ENCODE results near the gene SRP14. TPM values are rescaled to one million over a fixed set of nuclear protein-coding genes. Genes with fewer than 3 reads are reported as not detected.

The SRP14 gene
- total and polyA plus RNA-seq, 4 donors, result 136 to 421 (median 272) TPM

DNA sequence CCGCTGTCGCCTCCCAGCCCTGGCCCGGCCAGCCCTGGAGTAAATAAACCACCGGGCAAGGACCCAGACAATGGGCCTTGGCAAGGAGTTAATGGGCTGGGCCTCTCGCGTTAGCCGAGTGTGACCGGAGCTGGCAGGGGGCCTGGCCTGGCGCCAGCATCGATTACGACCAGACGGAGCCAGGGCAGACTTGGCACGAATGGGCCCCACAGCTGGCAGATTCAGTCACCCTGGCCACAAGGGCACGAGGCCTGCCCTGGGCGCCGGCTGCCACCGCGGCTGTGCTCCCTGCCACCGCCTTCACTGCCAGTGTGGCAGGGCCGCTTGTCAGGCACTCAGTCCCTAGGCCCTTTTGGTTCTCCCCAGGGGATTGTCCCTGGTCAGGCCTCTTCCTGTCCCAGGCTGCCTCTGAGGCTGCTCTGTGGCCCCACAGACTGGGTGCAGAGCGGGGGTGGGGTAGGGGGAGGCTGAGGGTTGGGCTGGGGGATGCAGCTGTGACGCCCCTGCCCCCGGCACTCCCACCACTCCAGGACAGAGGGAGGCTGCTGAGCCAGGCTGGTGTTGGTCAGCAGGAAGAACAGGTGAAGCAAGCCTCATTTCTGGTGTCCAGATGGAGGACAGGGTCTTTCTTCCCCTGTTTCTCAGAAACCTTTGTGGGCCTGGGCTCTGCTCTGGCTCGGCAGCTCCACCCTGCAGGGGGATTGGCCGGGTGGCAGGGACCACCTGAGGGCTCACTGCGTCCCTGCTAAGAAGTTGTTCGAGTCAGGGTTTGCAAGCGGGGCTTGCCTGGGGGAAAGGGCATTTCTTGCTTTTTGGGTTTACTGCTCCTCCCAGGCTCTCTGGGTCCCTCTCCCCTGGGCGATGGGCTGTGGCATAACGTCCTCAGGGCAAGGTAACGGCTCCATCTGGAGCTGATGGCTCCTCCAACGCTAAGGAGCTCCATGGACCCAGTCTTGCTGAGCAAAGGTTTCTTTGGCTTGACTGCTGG lies 30.5 kb upstream of the SRP14 start:
- H3K36me3 ChIP-seq (ENCODE audit: control insufficient read depth in 4 of 4, insufficient read depth in 4 of 4, low read length in 4 of 4), result no peaks in the 10 kb centered on the region
- no peak overlapping the region for H3K9ac ChIP-seq (ENCODE audit: insufficient read depth in 1 of 2, low read length in 2 of 2)
- WGBS, 2 donors, result 38 to 67% methylated on average over 27 to 32 of the region's 32 CpGs
- peak overlapping the region; percentile 79 to 82 for H3K27ac ChIP-seq (ENCODE audit: low read depth in 1 of 2, low read length in 1 of 2)
- no peaks in the 10 kb centered on the region for H3K27me3 ChIP-seq (ENCODE audit: control insufficient read depth in 3 of 3, insufficient read depth in 3 of 3, low read length in 2 of 3)
- no peaks in the 10 kb centered on the region for H3K9me3 ChIP-seq (ENCODE audit: control insufficient read depth in 4 of 4, insufficient read depth in 3 of 4, low read length in 3 of 4)
- H3K4me3 ChIP-seq, result no peak overlapping the region
- peaks cover 3 to 22% (median 8%) of the 10 kb centered on the region in 5 donors for H3K4me1 ChIP-seq (ENCODE audit: control insufficient read depth in 5 of 5, insufficient read depth in 5 of 5, low read length in 5 of 5)
- ATAC-seq (ENCODE audit: insufficient read depth, low FRiP score), result peak; percentile 69
- peak; percentile 83 to 88 (median 87) for DNase-seq
- TF ChIP-seq, protein P1, sequence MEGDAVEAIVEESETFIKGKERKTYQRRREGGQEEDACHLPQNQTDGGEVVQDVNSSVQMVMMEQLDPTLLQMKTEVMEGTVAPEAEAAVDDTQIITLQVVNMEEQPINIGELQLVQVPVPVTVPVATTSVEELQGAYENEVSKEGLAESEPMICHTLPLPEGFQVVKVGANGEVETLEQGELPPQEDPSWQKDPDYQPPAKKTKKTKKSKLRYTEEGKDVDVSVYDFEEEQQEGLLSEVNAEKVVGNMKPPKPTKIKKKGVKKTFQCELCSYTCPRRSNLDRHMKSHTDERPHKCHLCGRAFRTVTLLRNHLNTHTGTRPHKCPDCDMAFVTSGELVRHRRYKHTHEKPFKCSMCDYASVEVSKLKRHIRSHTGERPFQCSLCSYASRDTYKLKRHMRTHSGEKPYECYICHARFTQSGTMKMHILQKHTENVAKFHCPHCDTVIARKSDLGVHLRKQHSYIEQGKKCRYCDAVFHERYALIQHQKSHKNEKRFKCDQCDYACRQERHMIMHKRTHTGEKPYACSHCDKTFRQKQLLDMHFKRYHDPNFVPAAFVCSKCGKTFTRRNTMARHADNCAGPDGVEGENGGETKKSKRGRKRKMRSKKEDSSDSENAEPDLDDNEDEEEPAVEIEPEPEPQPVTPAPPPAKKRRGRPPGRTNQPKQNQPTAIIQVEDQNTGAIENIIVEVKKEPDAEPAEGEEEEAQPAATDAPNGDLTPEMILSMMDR (IDR thresholded peaks at IDR 0.05; ENCODE audit: control extremely low read depth, extremely low read depth), result no peak

DNA sequence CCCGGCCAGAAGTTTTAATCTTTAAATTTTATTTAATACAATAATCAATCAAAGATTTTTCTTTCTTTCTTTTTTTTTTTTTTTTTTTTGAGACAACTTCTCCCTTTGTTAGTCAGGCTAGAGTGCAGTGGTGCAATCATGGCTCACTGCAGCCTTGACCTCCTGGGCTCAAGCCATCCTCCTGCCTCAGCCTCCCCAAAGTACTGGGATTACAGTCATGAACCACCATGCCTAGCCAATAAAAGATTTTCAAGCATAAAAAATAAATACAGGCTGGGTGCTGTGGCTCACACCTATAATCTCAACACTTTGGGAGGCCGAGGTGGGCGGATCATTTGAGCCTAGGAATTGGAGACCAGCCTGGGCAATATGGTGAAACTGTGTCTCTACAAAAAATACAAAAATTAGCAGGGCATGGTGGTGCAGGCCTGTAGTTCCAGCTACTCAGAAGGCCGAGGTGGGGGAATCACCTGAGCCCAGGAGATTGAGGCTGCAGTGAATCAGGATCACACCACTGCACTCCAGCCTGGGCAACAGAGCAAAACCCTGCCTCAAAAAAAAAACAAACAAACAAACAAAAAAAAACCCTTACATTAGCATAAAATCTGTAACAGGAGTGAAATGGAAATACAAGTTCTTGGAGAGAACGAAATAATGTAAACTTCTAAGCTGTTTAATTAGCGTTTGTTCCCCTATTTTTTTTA lies 29.1 kb upstream of the SRP14 start:
- Histone ChIP-seq H3K9ac (ENCODE audit: insufficient read depth in 1 of 2, low read length in 2 of 2) (no peak overlapping the region), H3K36me3 (ENCODE audit: control insufficient read depth in 4 of 4, insufficient read depth in 4 of 4, low read length in 4 of 4) (no peaks in the 10 kb centered on the region), H3K4me1 (ENCODE audit: control insufficient read depth in 5 of 5, insufficient read depth in 5 of 5, low read length in 5 of 5) (peaks cover 6 to 22% (median 8%) of the 10 kb centered on the region in 5 donors), H3K9me3 (ENCODE audit: control insufficient read depth in 4 of 4, insufficient read depth in 3 of 4, low read length in 3 of 4) (no peaks in the 10 kb centered on the region), H3K27ac (ENCODE audit: low read depth in 1 of 2, low read length in 1 of 2) (no peak overlapping the region), H3K27me3 (ENCODE audit: control insufficient read depth in 3 of 3, insufficient read depth in 3 of 3, low read length in 2 of 3) (no peaks in the 10 kb centered on the region), H3K4me3 (no peak overlapping the region)
- no peak for DNase-seq
- ATAC-seq (ENCODE audit: insufficient read depth, low FRiP score), result no peak
- TF ChIP-seq, protein P1 (IDR thresholded peaks at IDR 0.05; ENCODE audit: control extremely low read depth, extremely low read depth), result no peak
- 75 to 87% methylated on average over 6 of the region's 6 CpGs for WGBS, 2 donors

DNA sequence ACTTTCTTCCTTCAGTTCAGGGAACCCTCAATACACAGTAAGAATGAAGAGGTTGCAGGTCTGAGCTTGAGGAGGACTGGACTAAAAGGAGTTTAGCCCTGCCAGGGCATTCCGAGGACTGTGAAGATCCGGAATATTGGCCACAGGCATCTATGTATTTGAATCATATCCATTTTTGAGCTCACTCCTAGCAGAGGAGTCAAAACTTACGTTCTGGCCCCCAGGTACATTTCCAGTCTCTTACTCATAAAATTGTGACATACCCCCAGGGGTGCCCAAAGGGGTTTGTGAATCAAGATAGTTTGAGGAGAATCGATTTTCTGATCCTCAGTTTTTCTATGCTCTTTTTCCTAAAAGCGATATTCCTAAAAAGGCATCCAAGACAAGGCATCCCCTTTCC lies 27.6 kb upstream of the SRP14 start:
- DNase-seq (no peak), ATAC-seq (ENCODE audit: insufficient read depth, low FRiP score) (no peak)
- TF ChIP-seq, protein P1 (IDR thresholded peaks at IDR 0.05; ENCODE audit: control extremely low read depth, extremely low read depth), result no peak
- peaks cover 6 to 22% (median 8%) of the 10 kb centered on the region in 5 donors for H3K4me1 ChIP-seq (ENCODE audit: control insufficient read depth in 5 of 5, insufficient read depth in 5 of 5, low read length in 5 of 5)
- H3K36me3 ChIP-seq (ENCODE audit: control insufficient read depth in 4 of 4, insufficient read depth in 4 of 4, low read length in 4 of 4), result no peaks in the 10 kb centered on the region
- H3K9me3 ChIP-seq (ENCODE audit: control insufficient read depth in 4 of 4, insufficient read depth in 3 of 4, low read length in 3 of 4), result no peaks in the 10 kb centered on the region
- H3K9ac ChIP-seq (ENCODE audit: insufficient read depth in 1 of 2, low read length in 2 of 2), result no peak overlapping the region
- WGBS, 2 donors, result 91 to 95% methylated on average over 5 of the region's 5 CpGs
- H3K27me3 ChIP-seq (ENCODE audit: control insufficient read depth in 3 of 3, insufficient read depth in 3 of 3, low read length in 2 of 3), result no peaks in the 10 kb centered on the region
- H3K4me3 ChIP-seq, result no peak overlapping the region
- H3K27ac ChIP-seq (ENCODE audit: low read depth in 1 of 2, low read length in 1 of 2), result no peak overlapping the region

Measured in lung (tissue), 12 donors.